HFF-Myc (cell line): Measurements from ENCODE around the gene PLCB3.
A peak's percentile ranks its signal among the peaks of the same experiment; 100 is the strongest.
"Not testable (repeated sequence)": the region's sequence is repeated elsewhere in the genome, so short reads cannot be mapped to it uniquely, and the experiment has no call there.

Experiments used
- DNase-seq: peaks from one replicate; pipeline ENCODE4 v3.0.0-alpha.2; 2011; ENCODE audit warnings: low read depth; ENCODE audit errors: extremely low read depth
- H3K4me3 ChIP-seq: replicated peaks from 2 replicates; pipeline ENCODE4 v1.5.1; 2011; ENCODE audit warnings: low read depth, mild to moderate bottlenecking, control low read depth, low read length
- CTCF ChIP-seq: IDR thresholded peaks from 2 replicates; pipeline ENCODE4 v1.5.1; 2012; ENCODE audit warnings: mild to moderate bottlenecking, low read depth, low read length, control low read depth; ENCODE audit errors: missing control alignments

PLCB3 gene

GRCh38 chr11:64241491-64242374 is 9.6 kb upstream of the PLCB3 start:
- peak overlapping the region; percentile 80 for H3K4me3 ChIP-seq
- no peak for TF ChIP-seq CTCF
- DNase-seq: peak; percentile 96

- no peak for DNase-seq
- peak overlapping the region; percentile 80; the same call in 1 of the 2 replicates for H3K4me3 ChIP-seq
- TF ChIP-seq CTCF: no peak
Measured at GRCh38 chr11:64243236-64243854, 8.0 kb upstream of the PLCB3 start.

GRCh38 chr11:64244107-64244506 is 7.2 kb upstream of the PLCB3 start:
- no peak for DNase-seq
- H3K4me3 ChIP-seq: peak overlapping the region; percentile 99; the same call in 1 of the 2 replicates
- TF ChIP-seq CTCF: no peak

- H3K4me3 ChIP-seq: peak overlapping the region; percentile 99
- DNase-seq: no peak
- TF ChIP-seq CTCF: no peak
Measured at GRCh38 chr11:64244966-64245365, 6.4 kb upstream of the PLCB3 start.

GRCh38 chr11:64245401-64245796 is 5.9 kb upstream of the PLCB3 start:
- peak overlapping the region; percentile 99 for H3K4me3 ChIP-seq
- no peak for DNase-seq
- TF ChIP-seq CTCF: no peak

GRCh38 chr11:64245797-64246620 is 5.3 kb upstream of the PLCB3 start:
- no peak for DNase-seq
- TF ChIP-seq CTCF: no peak
- H3K4me3 ChIP-seq: peak overlapping the region; percentile 99

- H3K4me3 ChIP-seq: peak overlapping the region; percentile 99
- not testable (repeated sequence) for DNase-seq
Measured at GRCh38 chr11:64246621-64246870, 4.8 kb upstream of the PLCB3 start.
